IMR-90 (cell line): ENCODE measurements around the gene HYDIN. TPM values are rescaled to one million over a fixed set of nuclear protein-coding genes. Genes with fewer than 3 reads are reported as not detected.

Experiments used
- ATAC-seq: fragments of 200-7000 bp; cut with Tn5 transposase; 2 replicates; pipeline ENCODE4 v1.9.1; 2020; ENCODE audit warnings: low read depth, mild to moderate bottlenecking, moderate library complexity
- BruUV-seq: library from RNA; stranded (reverse); fragments of 400-500 nt; replicated peaks from 2 replicates; lab custom pipeline; 2021; lab: Mats Ljungman, UMichigan
- CTCF ChIA-PET: fragments of 300-600 bp; formaldehyde crosslinking; extraction: SDS; loops from one replicate; lab custom pipeline; 2021; ENCODE audit warnings: antibody characterized with exemption; lab: Yijun Ruan, JAX
- POLR2A ChIA-PET: fragments of 300-600 bp; sonication (Branson Sonifier 250); formaldehyde crosslinking; loops from one replicate; lab custom pipeline; 2022; ENCODE audit warnings: antibody characterized with exemption; ENCODE audit not compliant: unreplicated experiment; lab: Charles Lee
- DNase-seq: peaks from one replicate; pipeline ENCODE4 v3.0.0; 2013
- H2AFZ ChIP-seq: replicated peaks from 2 replicates; pipeline ENCODE3; 2013; ENCODE audit warnings: low read length, mild to moderate bottlenecking; ENCODE audit not compliant: poor library complexity
- H2AK5ac ChIP-seq: 2 replicates; pipeline ENCODE4 v1.6.1; 2013; ENCODE audit warnings: low read depth, low read length, inconsistent platforms
- H2AK9ac ChIP-seq: replicated peaks from 2 replicates; pipeline ENCODE3; 2013; ENCODE audit warnings: mild to moderate bottlenecking, low read depth, low read length, moderate library complexity; ENCODE audit not compliant: poor library complexity
- H2BK120ac ChIP-seq: 2 replicates; pipeline ENCODE4 v1.6.1; 2013; ENCODE audit warnings: low read depth, low read length, inconsistent platforms
- H2BK15ac ChIP-seq: 3 replicates; pipeline ENCODE4 v1.6.1; 2013; ENCODE audit warnings: low read depth, low read length, inconsistent platforms
- H2BK20ac ChIP-seq: 2 replicates; pipeline ENCODE4 v1.6.1; 2013; ENCODE audit warnings: low read depth, mild to moderate bottlenecking, inconsistent platforms, low read length, moderate library complexity
- H2BK5ac ChIP-seq: 2 replicates; pipeline ENCODE4 v1.6.1; 2013; ENCODE audit warnings: mild to moderate bottlenecking, low read depth, low read length, inconsistent platforms; ENCODE audit not compliant: poor library complexity, severe bottlenecking
- H3K14ac ChIP-seq: replicated peaks from 2 replicates; pipeline ENCODE4 v1.6.1; 2013; ENCODE audit warnings: low read depth, low read length, inconsistent platforms
- H3K18ac ChIP-seq: 2 replicates; pipeline ENCODE4 v1.6.1; 2013; ENCODE audit warnings: low read depth, low read length, control low read depth
- H3K23ac ChIP-seq: 2 replicates; pipeline ENCODE4 v1.6.1; 2013; ENCODE audit warnings: low read depth, low read length, inconsistent platforms
- H3K27ac ChIP-seq: 2 replicates; pipeline ENCODE4 v1.5.1; 2013; ENCODE audit warnings: mild to moderate bottlenecking, control low read depth, low read length; ENCODE audit not compliant: insufficient read depth
- H3K27me3 ChIP-seq: 2 replicates; pipeline ENCODE4 v1.6.1; 2013; ENCODE audit warnings: low read length; ENCODE audit not compliant: control insufficient read depth, insufficient read depth
- H3K36me3 ChIP-seq: 2 replicates; pipeline ENCODE4 v1.6.1; 2013; ENCODE audit warnings: low read length, mixed read lengths; ENCODE audit not compliant: control insufficient read depth, insufficient read depth
- H3K4ac ChIP-seq: 2 replicates; pipeline ENCODE4 v1.6.1; 2013; ENCODE audit warnings: low read depth, low read length, inconsistent platforms
- H3K4me1 ChIP-seq: 2 replicates; pipeline ENCODE4 v1.6.1; 2013; ENCODE audit warnings: low read length, mixed read lengths; ENCODE audit not compliant: control insufficient read depth, insufficient read depth
- H3K4me2 ChIP-seq: 2 replicates; pipeline ENCODE4 v1.6.1; 2013; ENCODE audit warnings: low read depth, mild to moderate bottlenecking, control low read depth, low read length, moderate library complexity
- H3K4me3 ChIP-seq: 2 replicates; pipeline ENCODE4 v1.5.1; 2013; ENCODE audit warnings: low read depth, mild to moderate bottlenecking, control low read depth, low read length, moderate library complexity; ENCODE audit not compliant: insufficient read depth
- H3K56ac ChIP-seq: 2 replicates; pipeline ENCODE4 v1.6.1; 2013; ENCODE audit warnings: low read length, inconsistent platforms; ENCODE audit not compliant: insufficient read depth; ENCODE audit errors: extremely low read depth
- H3K79me1 ChIP-seq, 2 experiments: 2 replicates each; pipeline ENCODE4 v1.6.1; 2013; ENCODE audit warnings: low read length in 2 of 2, inconsistent platforms in 1 of 2, low read depth in 1 of 2
- H3K9ac ChIP-seq: 2 replicates; pipeline ENCODE4 v1.6.1; 2013; ENCODE audit warnings: low read depth, low read length, control low read depth
- H3K9me1 ChIP-seq: 2 replicates; pipeline ENCODE4 v1.6.1; 2013; ENCODE audit warnings: low read length, inconsistent platforms; ENCODE audit not compliant: insufficient read depth
- H3K9me3 ChIP-seq: 2 replicates; pipeline ENCODE4 v1.6.1; 2013; ENCODE audit warnings: low read length; ENCODE audit not compliant: control insufficient read depth, insufficient read depth
- H4K20me1 ChIP-seq: 2 replicates; pipeline ENCODE4 v1.6.1; 2013; ENCODE audit warnings: low read length, inconsistent platforms; ENCODE audit not compliant: insufficient read depth
- H4K5ac ChIP-seq: 2 replicates; pipeline ENCODE4 v1.6.1; 2013; ENCODE audit warnings: mild to moderate bottlenecking, low read depth, low read length, control low read depth
- H4K8ac ChIP-seq, 2 experiments: 2 replicates each; pipeline ENCODE4 v1.6.1; 2013; ENCODE audit warnings: low read depth in 2 of 2, low read length in 2 of 2, control low read depth in 1 of 2, inconsistent platforms in 1 of 2
- H4K91ac ChIP-seq: 2 replicates; pipeline ENCODE4 v1.6.1; 2013; ENCODE audit warnings: low read depth, low read length, inconsistent platforms; ENCODE audit not compliant: insufficient read depth
- BHLHE40 ChIP-seq: fragments of 150-350 bp; IDR thresholded peaks from 2 replicates; pipeline ENCODE4 v1.6.1; 2016; ENCODE audit warnings: mild to moderate bottlenecking, low read depth, low read length
- CEBPB ChIP-seq: IDR thresholded peaks from 2 replicates; pipeline ENCODE4 v1.6.1; 2012; ENCODE audit warnings: low read depth, low read length, improper control_type of control experiment
- CHD1 ChIP-seq: IDR thresholded peaks from 2 replicates; pipeline ENCODE4 v1.6.1; 2012; ENCODE audit warnings: low read depth, low read length, improper control_type of control experiment
- CTCF ChIP-seq: conservative IDR thresholded peaks from 2 replicates; pipeline ENCODE4 v1.5.1; 2012; ENCODE audit warnings: mild to moderate bottlenecking, low read depth, low read length, improper control_type of control experiment
- FOS ChIP-seq: fragments of 150-350 bp; IDR thresholded peaks from 2 replicates; pipeline ENCODE4 v1.6.1; 2016; ENCODE audit warnings: low read depth, low read length
- MAFK ChIP-seq: IDR thresholded peaks from 2 replicates; pipeline ENCODE4 v1.6.1; 2012; ENCODE audit warnings: low read depth, low read length, improper control_type of control experiment
- MAZ ChIP-seq: IDR thresholded peaks from 2 replicates; pipeline ENCODE4 v1.6.1; 2012; ENCODE audit warnings: low read depth, mild to moderate bottlenecking, low read length, improper control_type of control experiment, moderate library complexity, borderline replicate concordance
- MXI1 ChIP-seq: IDR thresholded peaks from 2 replicates; pipeline ENCODE4 v1.6.1; 2012; ENCODE audit warnings: low read depth, mild to moderate bottlenecking, low read length, moderate library complexity, borderline replicate concordance
- NFE2L2 ChIP-seq: fragments of 150-350 bp; IDR thresholded peaks from 2 replicates; pipeline ENCODE4 v1.6.1; 2016; ENCODE audit warnings: low read depth, mild to moderate bottlenecking, low read length
- POLR2A ChIP-seq: IDR thresholded peaks from 2 replicates; pipeline ENCODE4 v1.6.1; 2012; ENCODE audit warnings: mild to moderate bottlenecking, low read depth, low read length
- RCOR1 ChIP-seq: IDR thresholded peaks from 2 replicates; pipeline ENCODE4 v1.6.1; 2012; ENCODE audit warnings: mild to moderate bottlenecking, low read length, improper control_type of control experiment; ENCODE audit not compliant: insufficient replicate concordance
- RFX5 ChIP-seq: IDR thresholded peaks from 2 replicates; pipeline ENCODE4 v1.8.0; 2012; ENCODE audit warnings: low read depth, mild to moderate bottlenecking, low read length, moderate library complexity
- WGBS, 2 experiments: methylation state at CpG; one replicate each; pipeline versions ENCODE4 v1.1.5 to v1.1.7; 2013; ENCODE audit warnings: missing lambda C conversion rate in 2 of 2; ENCODE audit not compliant: insufficient read length in 1 of 2; ENCODE audit errors: extremely low coverage in 2 of 2; 5-methylcytosine and 5-hydroxymethylcytosine counted together
- dilution Hi-C: fragments of 300-500 bp; cut with HindIII; formaldehyde crosslinking; loops from one replicate; pipeline ENCODE4 v1.14.3; 2018; ENCODE audit warnings: low sequenced_read_pairs; ENCODE audit not compliant: unreplicated experiment
- in situ Hi-C: fragments of 300-500 bp; cut with MboI; formaldehyde crosslinking; loops from 3 replicates; pipeline ENCODE4 v1.14.3; 2019; ENCODE audit warnings: low sequenced_read_pairs, inconsistent platforms, mixed read lengths
- intact Hi-C: fragments of 100-400 bp; cut with micrococcal nuclease; formaldehyde crosslinking; loops from 2 replicates; pipeline ENCODE4 v1.10.0; 2022
- polyA plus RNA-seq, 3 experiments: library from polyadenylated mRNA; depleted of rRNA; stranded (reverse); fragments of >200 nt; gene quantifications; 2 replicates each; pipeline ENCODE4 v1.2.3, GENCODE V29; 2012; ENCODE audit warnings: low replicate concordance in 1 of 3
- total RNA-seq: library from RNA; depleted of rRNA; stranded (reverse); fragments of >200 nt; gene quantifications from 2 replicates; pipeline ENCODE4 v1.2.3, GENCODE V29; 2012

The HYDIN gene
- total and polyA plus RNA-seq, 2 of the 4 experiments (the other 2 are of a cell fraction): 0.18 to 0.27 TPM

GRCh38 chr16:71250461-71251235 lies 20.1 kb upstream of the HYDIN start:
- CTCF ChIA-PET: no interaction called here

More at GRCh38 chr16:71250461-71251235, 20.1 kb upstream of the HYDIN start:
- in situ Hi-C loops (no loop called here), intact Hi-C loops (no loop called here), dilution Hi-C loops (no loop called here)
- Histone ChIP-seq H2BK5ac (no peak overlapping the region), H2BK15ac (no peak overlapping the region), H4K91ac (no peak overlapping the region), H3K18ac (no peak overlapping the region), H4K20me1 (no peaks in the 10 kb centered on the region), H3K36me3 (no peaks in the 10 kb centered on the region), H3K23ac (no peak overlapping the region), H3K4me3 (no peak overlapping the region), H3K14ac (no peak overlapping the region), H3K4ac (no peak overlapping the region), H2AK5ac (no peak overlapping the region), H3K79me1 (no peaks in the 10 kb centered on the region), H4K8ac (no peak overlapping the region), H3K27me3 (no peaks in the 10 kb centered on the region), H3K4me2 (no peak overlapping the region), H3K4me1 (no peaks in the 10 kb centered on the region), H3K56ac (no peak overlapping the region), H4K5ac (no peak overlapping the region), H3K9me1 (no peaks in the 10 kb centered on the region), H2AFZ (no peak overlapping the region), H2BK120ac (no peak overlapping the region), H3K27ac (no peak overlapping the region), H2AK9ac (no peak overlapping the region), H2BK20ac (no peak overlapping the region), H3K9me3 (no peaks in the 10 kb centered on the region), H3K9ac (no peak overlapping the region)
- WGBS, 2 experiments: 63% methylated on average over 2 of the region's 5 CpGs; no CpG with 5 or more reads in 1 of the 2 experiments
- TF ChIP-seq CTCF (no peak), RFX5 (no peak), CEBPB (no peak), CHD1 (no peak), MAZ (no peak), NFE2L2 (no peak), POLR2A (no peak), BHLHE40 (no peak), RCOR1 (no peak), MXI1 (no peak), MAFK (no peak), FOS (no peak)
- DNase-seq (no peak), ATAC-seq (no peak)
- BruUV-seq: no TSS peak
- POLR2A ChIA-PET: no interaction called here
